Panc1 (cell line): ENCODE measurements around the gene ZNF44. TPM values are rescaled to one million over a fixed set of nuclear protein-coding genes. Genes with fewer than 3 reads are reported as not detected.

ENCODE experiments used
- ATAC-seq: fragments of 200-7000 bp; cut with Tn5 transposase; 2 replicates; pipeline ENCODE4 v1.9.1; 2020; ENCODE audit warnings: mild to moderate bottlenecking, moderate library complexity
- BruUV-seq: library from RNA; stranded (reverse); fragments of 400-500 nt; replicated peaks from 2 replicates; lab custom pipeline; 2021; lab: Mats Ljungman, UMichigan
- CTCF ChIA-PET: fragments of 300-600 bp; sonication (Branson Sonifier 250); formaldehyde crosslinking; loops from one replicate; lab custom pipeline; 2022; ENCODE audit warnings: antibody characterized with exemption; lab: Charles Lee
- POLR2A ChIA-PET: fragments of 300-600 bp; sonication (Branson Sonifier 250); formaldehyde crosslinking; loops from one replicate; lab custom pipeline; 2022; ENCODE audit warnings: antibody characterized with exemption; lab: Charles Lee
- DNase-seq: peaks from one replicate; pipeline ENCODE4 v3.0.0-alpha.2; 2010; ENCODE audit warnings: low read depth, low spot score
- H3K27ac ChIP-seq: 2 replicates; pipeline ENCODE4 v1.5.1; 2011; ENCODE audit warnings: mild to moderate bottlenecking, low read length, inconsistent platforms
- H3K27me3 ChIP-seq: fragments of 200-500 bp; sonication (Bioruptor generic); 2 replicates; pipeline ENCODE4 v1.6.0; 2014; ENCODE audit warnings: low read length, inconsistent platforms; ENCODE audit not compliant: control insufficient read depth, insufficient read depth
- H3K36me3 ChIP-seq: fragments of 200-500 bp; sonication (Bioruptor generic); 2 replicates; pipeline ENCODE4 v1.5.1; 2014; ENCODE audit warnings: inconsistent platforms, mild to moderate bottlenecking, low read length, moderate library complexity; ENCODE audit not compliant: control insufficient read depth, insufficient read depth
- H3K4me1 ChIP-seq: 2 replicates; pipeline ENCODE4 v1.5.1; 2011; ENCODE audit warnings: inconsistent platforms, mild to moderate bottlenecking, low read length, moderate library complexity; ENCODE audit not compliant: control insufficient read depth, insufficient read depth
- H3K4me3 ChIP-seq, 2 experiments: 2 replicates each; pipeline ENCODE4 v1.5.1; 2011 to 2012; ENCODE audit warnings: low read depth in 2 of 2, low read length in 2 of 2, mild to moderate bottlenecking in 2 of 2, inconsistent platforms in 1 of 2, moderate library complexity in 1 of 2
- H3K9me3 ChIP-seq: fragments of 200-500 bp; sonication (Bioruptor generic); 2 replicates; pipeline ENCODE4 v1.5.1; 2014; ENCODE audit warnings: low read depth, mild to moderate bottlenecking, inconsistent platforms, low read length, moderate library complexity; ENCODE audit not compliant: control insufficient read depth, insufficient read depth
- CTCF ChIP-seq: fragments of 450-650 bp; IDR thresholded peaks from 2 replicates; pipeline ENCODE4 v1.5.1; 2017; ENCODE audit warnings: mild to moderate bottlenecking
- POLR2AphosphoS5 ChIP-seq: IDR thresholded peaks from 2 replicates; pipeline ENCODE4 v1.6.1; 2012; ENCODE audit warnings: mild to moderate bottlenecking, low read depth, low read length, moderate library complexity
- REST ChIP-seq, 2 experiments: IDR thresholded peaks; 2 replicates each; pipeline ENCODE4 v1.6.1; 2011 to 2012; ENCODE audit warnings: low read depth in 2 of 2, control low read depth in 1 of 2, low read length in 1 of 2, mild to moderate bottlenecking in 1 of 2, moderate library complexity in 1 of 2; ENCODE audit not compliant: insufficient read depth in 1 of 2
- SIN3A ChIP-seq: IDR thresholded peaks from 2 replicates; pipeline ENCODE4 v1.6.1; 2012; ENCODE audit warnings: low read depth, mild to moderate bottlenecking, low read length, moderate library complexity, borderline replicate concordance; ENCODE audit not compliant: insufficient read depth
- TCF7L2 ChIP-seq: IDR thresholded peaks from 2 replicates; pipeline ENCODE4 v1.6.1; 2011; ENCODE audit warnings: mild to moderate bottlenecking, low read depth, low read length, inconsistent platforms
- in situ Hi-C: cut with HindIII; loops from 2 replicates; pipeline ENCODE4 v1.10.0; 2016; ENCODE audit warnings: low sequenced_read_pairs, low pct_unique_long_range_greater_than_20kb
- intact Hi-C: fragments of 100-400 bp; cut with micrococcal nuclease; formaldehyde crosslinking; loops from one replicate; pipeline ENCODE4 v1.10.0; 2022; ENCODE audit not compliant: unreplicated experiment
- total RNA-seq: library from RNA; stranded (reverse); gene quantifications from one replicate; pipeline ENCODE4 v1.2.1, GENCODE V29; 2021; ENCODE audit not compliant: unreplicated experiment

The ZNF44 gene
- total RNA-seq, 1 experiment from 2014 or later = 5.0 TPM

DNA sequence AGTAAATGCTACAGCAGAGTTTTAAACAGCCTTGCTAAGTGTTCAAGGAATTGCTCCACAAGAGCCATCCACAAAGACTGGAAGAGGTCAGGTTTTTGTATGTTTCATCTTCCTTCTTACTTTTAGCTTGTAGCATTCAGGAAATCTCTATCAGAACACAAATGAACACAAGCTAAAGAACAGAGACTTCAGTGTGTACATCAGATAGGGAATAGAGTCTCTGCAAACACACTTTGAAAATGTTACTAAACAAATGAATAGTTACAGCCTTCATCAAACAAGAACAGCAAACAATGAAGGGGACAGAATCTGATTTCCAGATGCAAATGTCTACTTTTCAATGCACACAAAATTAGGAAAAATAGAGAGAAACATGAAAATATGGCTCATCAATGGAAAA, 31.0 kb upstream of the ZNF44 start:
- ATAC-seq (no peak), DNase-seq (no peak)
- intact Hi-C loops = no loop called here
- ChIA-PET POLR2A (no interaction called here), CTCF (no interaction called here)
- Histone ChIP-seq H3K27me3 (no peaks in the 10 kb centered on the region), H3K27ac (no peak overlapping the region), H3K9me3 (peaks cover 15% of the 10 kb centered on the region; the same call in 1 of the 2 replicates), H3K4me3 (no peak overlapping the region), H3K4me1 (no peaks in the 10 kb centered on the region), H3K36me3 (no peaks in the 10 kb centered on the region)
- TF ChIP-seq SIN3A = no peak
- TF ChIP-seq CTCF = no peak
- TF ChIP-seq POLR2AphosphoS5 = no peak
- no peak for TF ChIP-seq REST (IDR thresholded peaks at IDR 0.05; ENCODE audit: insufficient read depth in 1 of 2, low read depth in 2 of 2, low read length in 1 of 2)
- TF ChIP-seq TCF7L2 = no peak
- BruUV-seq = no TSS peak
- in situ Hi-C loops = no loop called here

DNA sequence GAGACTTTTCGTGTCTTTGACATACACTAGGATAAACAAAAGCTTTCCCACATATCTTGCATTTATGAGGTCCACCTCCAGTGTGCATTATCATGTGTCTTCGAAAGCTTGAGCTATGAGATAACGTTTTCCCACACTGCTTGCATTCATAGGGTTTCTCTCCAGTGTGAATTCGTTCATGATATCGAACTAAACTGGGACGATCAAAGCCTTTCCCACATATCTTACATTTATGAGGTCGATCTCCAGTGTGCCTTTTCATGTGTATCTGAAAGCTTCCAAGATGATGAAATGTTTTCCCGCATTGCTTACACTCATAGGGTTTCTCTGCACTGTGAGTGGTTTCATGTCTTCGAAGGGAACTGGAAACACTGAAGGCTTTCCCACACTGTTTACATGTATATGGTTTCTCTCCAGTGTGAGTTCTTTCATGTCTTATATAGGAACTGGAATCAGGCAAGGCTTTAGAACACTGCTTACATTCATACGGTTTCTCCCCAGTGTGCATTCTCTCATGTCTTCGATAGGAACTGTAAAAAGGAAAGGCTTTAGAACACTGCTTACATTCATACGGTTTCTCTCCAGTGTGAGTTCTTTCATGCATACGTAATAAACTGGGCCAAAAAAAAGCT, 24.2 kb upstream of the ZNF44 start:
- TSS peak; percentile 63 for BruUV-seq
- Histone ChIP-seq H3K36me3 (no peaks in the 10 kb centered on the region), H3K4me1 (no peaks in the 10 kb centered on the region), H3K9me3 (peaks cover 29% of the 10 kb centered on the region), H3K4me3 (no peak overlapping the region), H3K27ac (no peak overlapping the region), H3K27me3 (no peaks in the 10 kb centered on the region)
- no peak for DNase-seq
- ChIA-PET CTCF (no interaction called here), POLR2A (no interaction called here)
- in situ Hi-C loops = no loop called here
- no peak for ATAC-seq
- intact Hi-C loops = no loop called here
- TF ChIP-seq SIN3A (no peak), REST (IDR thresholded peaks at IDR 0.05; ENCODE audit: insufficient read depth in 1 of 2, low read depth in 2 of 2, low read length in 1 of 2) (no peak), CTCF (no peak), POLR2AphosphoS5 (no peak), TCF7L2 (no peak)
